HCEC 1CT (cell line): Measurements from ENCODE around the gene DCAF7.

ENCODE experiments used
- DNase-seq: peaks from one replicate; pipeline ENCODE4 v3.0.0-alpha.2; 2017

The DCAF7 gene

DNA sequence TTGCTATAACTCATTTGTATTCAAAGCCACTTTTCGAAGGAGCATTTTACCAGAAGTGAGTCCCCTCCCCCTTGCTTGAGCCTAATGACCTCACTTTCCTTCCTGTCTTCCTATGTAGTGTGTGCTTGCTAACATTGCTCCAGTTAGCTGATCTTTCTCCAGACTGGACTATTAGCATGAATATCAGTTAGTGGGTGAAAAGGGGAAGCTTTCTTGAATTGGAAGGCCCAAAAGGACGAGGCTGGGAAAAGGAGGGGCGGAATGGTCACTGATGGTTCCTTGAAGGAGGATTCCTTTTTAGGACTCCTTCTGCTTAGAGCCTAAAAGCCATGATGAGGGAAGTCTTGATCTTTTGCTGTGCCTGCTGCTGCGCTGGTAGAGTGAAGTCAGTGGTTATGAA is 83.9 kb downstream of the DCAF7 start:
- DNase-seq = no peak

- no peak for DNase-seq
Measured at GRCh38 chr17:63634816-63635215, 84.5 kb downstream of the DCAF7 start.

DNA sequence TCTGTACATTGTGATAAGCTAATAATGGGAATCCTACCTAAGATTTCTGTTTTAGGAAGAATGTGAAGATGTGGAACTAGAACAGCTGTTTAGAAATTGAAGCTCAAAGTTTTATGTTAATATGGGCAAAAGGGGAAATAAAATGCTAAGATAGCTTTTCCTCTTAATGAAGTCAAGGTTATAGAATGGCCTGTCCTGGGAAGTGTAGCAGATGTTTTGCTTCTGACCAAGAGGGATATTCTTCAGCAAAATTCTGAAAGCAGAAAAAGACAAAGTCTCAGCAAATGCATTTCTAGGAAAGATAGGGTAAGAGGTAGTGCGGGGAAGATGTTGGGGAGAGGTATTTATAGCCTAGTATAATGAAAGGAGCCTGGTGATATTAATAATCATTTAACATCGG is 85.0 kb downstream of the DCAF7 start:
- DNase-seq = no peak

DNA sequence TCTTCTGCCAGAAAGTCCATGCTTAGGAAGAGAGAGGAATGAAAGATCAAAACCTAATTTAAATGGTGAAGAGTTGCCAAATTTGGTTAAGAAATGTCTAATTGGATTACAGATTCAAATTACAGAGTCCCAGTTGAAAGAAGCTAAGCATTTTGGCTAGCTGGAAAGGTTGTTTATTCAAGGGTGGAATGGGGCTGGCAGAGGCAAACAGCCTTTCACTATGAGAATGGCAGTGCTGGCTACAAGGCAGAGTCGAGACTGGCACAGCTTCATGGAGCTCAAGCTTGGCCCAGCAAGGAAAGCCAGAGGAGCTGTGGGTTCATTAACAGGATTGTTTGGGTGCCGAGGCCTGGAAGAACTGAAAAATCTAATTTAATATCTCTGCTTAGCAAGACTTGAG is 85.5 kb downstream of the DCAF7 start:
- no peak for DNase-seq

- DNase-seq = no peak
Measured at GRCh38 chr17:63639125-63639524, 88.8 kb downstream of the DCAF7 start.

GRCh38 chr17:63640038-63640437 is 89.8 kb downstream of the DCAF7 start:
- DNase-seq = no peak

- DNase-seq = no peak
Measured at GRCh38 chr17:63641692-63642448, 91.6 kb downstream of the DCAF7 start.
